Ovary (tissue), 9 donors: ENCODE measurements around the gene TESK2. TPM values are rescaled to one million over a fixed set of nuclear protein-coding genes. Genes with fewer than 3 reads are reported as not detected.

Source experiments
- DNase-seq, 5 donors: peaks; one replicate each; pipeline ENCODE4 v3.0.0-alpha.2; 2019 to 2020
- H3K27ac ChIP-seq, 2 donors: fragments of 200-600 bp; one replicate each; pipeline versions ENCODE4 v1.5.1 to v1.8.0; 2019 to 2022
- H3K27me3 ChIP-seq: fragments of 200-600 bp; one replicate; pipeline ENCODE4 v1.8.0; 2022
- H3K36me3 ChIP-seq: fragments of 200-600 bp; sonication (generic); one replicate; pipeline ENCODE4 v1.5.1; 2019
- H3K4me1 ChIP-seq: one replicate; pipeline ENCODE4 v1.8.1; 2013; ENCODE audit warnings: mild to moderate bottlenecking, moderate library complexity; ENCODE audit not compliant: insufficient read depth
- H3K4me3 ChIP-seq: fragments of 200-600 bp; sonication (generic); one replicate; pipeline ENCODE4 v1.5.1; 2017
- H3K9me3 ChIP-seq, 2 donors: fragments of 200-600 bp in 1 of 2; sonication (generic) in 1 of 2; one replicate each; pipeline versions ENCODE4 v1.5.1 to v1.8.1; 2013 to 2019; ENCODE audit warnings: mild to moderate bottlenecking in 1 of 2, moderate library complexity in 1 of 2
- EP300 ChIP-seq: sonication (generic); formaldehyde crosslinking; IDR thresholded peaks from one replicate; pipeline ENCODE4 v1.6.1; 2017; ENCODE audit warnings: antibody characterized with exemption
- POLR2A ChIP-seq: fragments of 450-650 bp; IDR thresholded peaks from one replicate; pipeline ENCODE4 v1.6.1; 2017; ENCODE audit warnings: antibody characterized with exemption, mild to moderate bottlenecking, moderate library complexity
- WGBS, 3 donors: extraction: QIAGEN DNeasy Blood & Tissue Kit in 1 of 3; methylation state at CpG; one replicate each; pipeline versions ENCODE4 v1.1.5 to v1.1.7; 2013 to 2017; 5-methylcytosine and 5-hydroxymethylcytosine counted together
- intact Hi-C, 4 donors: fragments of 100-400 bp; cut with DNase I; formaldehyde crosslinking; loops; one replicate each; pipeline versions ENCODE4 v1.11.0 to v1.15.1; 2022 to 2023
- polyA plus RNA-seq, 2 donors: library from polyadenylated mRNA; stranded (reverse); fragments of 200-250 nt in 1 of 2; fragments of 350-450 nt in 1 of 2; fragmentation: Illumina TruSeq in 1 of 2; extraction: RNeasy Lipid Tissue Mini Kit (QIAGEN cat#74804) in 1 of 2; gene quantifications; one replicate each; pipeline ENCODE4 v1.2.3, GENCODE V29; 2013 to 2014
- total RNA-seq, 7 donors: library from RNA; depleted of rRNA in 2 of 7; stranded (reverse); fragments of >200 nt in 2 of 7; fragmentation: NEBNext Ultra II Directional in 3 of 7; extraction: Animal tissue kit (Norgen Biotek cat#: 25700) in 3 of 7; gene quantifications; one replicate each; pipeline versions ENCODE4 v1.1.0 to v1.2.4, GENCODE V29; 2016 to 2023
- TF ChIP-seq, protein P1 (sequence below), 3 donors: fragments of 450-650 bp in 2 of 3; fragments of 200-600 bp in 1 of 3; IDR thresholded peaks; one replicate each; pipeline versions ENCODE4 v1.5.1 to v1.8.0; 2016 to 2022; ENCODE audit warnings: antibody characterized with exemption in 3 of 3, mild to moderate bottlenecking in 1 of 3
- donor health status: DM: no; HTN: no; CAD: no; lungs with moderate emphysema.
- donor health status: DM: no; HTN: no; CAD: no.
- donor health status: Bipolar disorder and iron deficiency.
- donor health status: DM: yes; HTN: yes; CAD: no.
- donor health status: DM: no; HTN: no; CAD: no.
- donor health status: DM: yes; HTN: yes; CAD: no.

Gene TESK2
- total and polyA plus RNA-seq, 9 donors: 6.7 to 12.5 (median 9.7) TPM

GRCh38 chr1:45446530-45446929, 44.4 kb downstream of the TESK2 start:
- H3K27me3 ChIP-seq: no peaks in the 10 kb centered on the region
- no peak overlapping the region for H3K27ac ChIP-seq
- no peaks in the 10 kb centered on the region for H3K36me3 ChIP-seq
- no peaks in the 10 kb centered on the region for H3K9me3 ChIP-seq
- DNase-seq: no peak
- peaks cover 2% of the 10 kb centered on the region for H3K4me1 ChIP-seq
- H3K4me3 ChIP-seq: no peak overlapping the region
- TF ChIP-seq POLR2A: no peak
- no peak for TF ChIP-seq EP300
- TF ChIP-seq, protein P1, sequence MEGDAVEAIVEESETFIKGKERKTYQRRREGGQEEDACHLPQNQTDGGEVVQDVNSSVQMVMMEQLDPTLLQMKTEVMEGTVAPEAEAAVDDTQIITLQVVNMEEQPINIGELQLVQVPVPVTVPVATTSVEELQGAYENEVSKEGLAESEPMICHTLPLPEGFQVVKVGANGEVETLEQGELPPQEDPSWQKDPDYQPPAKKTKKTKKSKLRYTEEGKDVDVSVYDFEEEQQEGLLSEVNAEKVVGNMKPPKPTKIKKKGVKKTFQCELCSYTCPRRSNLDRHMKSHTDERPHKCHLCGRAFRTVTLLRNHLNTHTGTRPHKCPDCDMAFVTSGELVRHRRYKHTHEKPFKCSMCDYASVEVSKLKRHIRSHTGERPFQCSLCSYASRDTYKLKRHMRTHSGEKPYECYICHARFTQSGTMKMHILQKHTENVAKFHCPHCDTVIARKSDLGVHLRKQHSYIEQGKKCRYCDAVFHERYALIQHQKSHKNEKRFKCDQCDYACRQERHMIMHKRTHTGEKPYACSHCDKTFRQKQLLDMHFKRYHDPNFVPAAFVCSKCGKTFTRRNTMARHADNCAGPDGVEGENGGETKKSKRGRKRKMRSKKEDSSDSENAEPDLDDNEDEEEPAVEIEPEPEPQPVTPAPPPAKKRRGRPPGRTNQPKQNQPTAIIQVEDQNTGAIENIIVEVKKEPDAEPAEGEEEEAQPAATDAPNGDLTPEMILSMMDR (IDR thresholded peaks at IDR 0.05): no peak
- intact Hi-C loops: no loop called here
- 49 to 72% (median 69%) methylated on average over 1 of the region's 1 CpG for WGBS, 3 donors

DNA sequence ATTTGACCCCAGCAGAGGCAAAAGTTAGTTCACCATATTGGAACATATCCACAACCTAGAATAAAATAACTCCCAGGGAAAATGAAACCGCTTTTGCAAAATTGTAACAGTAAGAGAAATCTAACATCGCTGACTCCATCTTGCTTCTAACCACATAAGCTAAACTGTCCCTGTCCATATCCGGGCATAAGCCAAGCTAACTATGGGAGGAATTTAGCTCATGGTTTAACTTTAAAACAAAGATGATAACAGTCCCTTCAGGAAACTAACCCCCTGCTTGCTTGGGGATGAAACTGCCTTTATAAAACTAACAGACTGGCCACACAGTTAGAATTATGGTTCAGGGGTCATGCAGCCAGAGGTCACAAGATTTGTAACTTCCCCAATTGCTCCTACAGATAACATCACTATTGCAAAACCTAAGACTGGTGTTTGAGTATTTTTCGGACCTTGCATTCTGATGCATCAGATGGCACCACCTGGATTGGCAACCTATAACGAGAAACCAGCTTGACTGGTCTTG, 46.3 kb downstream of the TESK2 start:
- H3K36me3 ChIP-seq: no peaks in the 10 kb centered on the region
- no peak overlapping the region for H3K4me3 ChIP-seq
- H3K27ac ChIP-seq: no peak overlapping the region
- H3K4me1 ChIP-seq: peaks cover 2% of the 10 kb centered on the region
- intact Hi-C loops: no loop called here
- TF ChIP-seq POLR2A: no peak
- TF ChIP-seq EP300: no peak
- TF ChIP-seq, protein P1 (IDR thresholded peaks at IDR 0.05): no peak
- H3K27me3 ChIP-seq: no peaks in the 10 kb centered on the region
- H3K9me3 ChIP-seq: no peaks in the 10 kb centered on the region
- WGBS, 3 donors: 79 to 84% (median 82%) methylated on average over 5 of the region's 5 CpGs
- no peak for DNase-seq

- no peaks in the 10 kb centered on the region for H3K27me3 ChIP-seq
- no peak overlapping the region for H3K27ac ChIP-seq
- no peak overlapping the region for H3K4me3 ChIP-seq
- intact Hi-C loops: no loop called here
- no peaks in the 10 kb centered on the region for H3K9me3 ChIP-seq
- no peaks in the 10 kb centered on the region for H3K36me3 ChIP-seq
- H3K4me1 ChIP-seq: peaks cover 2% of the 10 kb centered on the region
- 88 to 89% (median 88%) methylated on average over 7 of the region's 7 CpGs for WGBS, 3 donors
- no peak for TF ChIP-seq POLR2A
- TF ChIP-seq, protein P1 (IDR thresholded peaks at IDR 0.05): no peak
- no peak for TF ChIP-seq EP300
- DNase-seq: no peak
Observed at GRCh38 chr1:45443580-45444446, 47.1 kb downstream of the TESK2 start.

- Histone ChIP-seq H3K27ac (no peak overlapping the region), H3K9me3 (no peaks in the 10 kb centered on the region), H3K27me3 (no peaks in the 10 kb centered on the region), H3K36me3 (no peaks in the 10 kb centered on the region), H3K4me3 (no peak overlapping the region), H3K4me1 (peaks cover 2% of the 10 kb centered on the region)
- 65 to 70% (median 69%) methylated on average over 3 of the region's 3 CpGs for WGBS, 3 donors
- DNase-seq: no peak
- TF ChIP-seq POLR2A: no peak
- TF ChIP-seq, protein P1 (IDR thresholded peaks at IDR 0.05): no peak
- TF ChIP-seq EP300: no peak
- intact Hi-C loops: no loop called here
Observed at GRCh38 chr1:45442272-45442671, 48.7 kb downstream of the TESK2 start.
